Stimulated activated CD8-positive, alpha-beta memory T cell treated with anti-CD3 and anti-CD28 coated beads, Interleukin-15, amount 100 ng/mL, for 48 hours (primary cell): ENCODE data around the gene PARP3.

ENCODE experiments used
- DNase-seq, 2 donors: peaks; one replicate each; pipeline ENCODE4 v3.0.0-alpha.2; 2020; ENCODE audit warnings: low read depth in 2 of 2

Gene PARP3

DNA sequence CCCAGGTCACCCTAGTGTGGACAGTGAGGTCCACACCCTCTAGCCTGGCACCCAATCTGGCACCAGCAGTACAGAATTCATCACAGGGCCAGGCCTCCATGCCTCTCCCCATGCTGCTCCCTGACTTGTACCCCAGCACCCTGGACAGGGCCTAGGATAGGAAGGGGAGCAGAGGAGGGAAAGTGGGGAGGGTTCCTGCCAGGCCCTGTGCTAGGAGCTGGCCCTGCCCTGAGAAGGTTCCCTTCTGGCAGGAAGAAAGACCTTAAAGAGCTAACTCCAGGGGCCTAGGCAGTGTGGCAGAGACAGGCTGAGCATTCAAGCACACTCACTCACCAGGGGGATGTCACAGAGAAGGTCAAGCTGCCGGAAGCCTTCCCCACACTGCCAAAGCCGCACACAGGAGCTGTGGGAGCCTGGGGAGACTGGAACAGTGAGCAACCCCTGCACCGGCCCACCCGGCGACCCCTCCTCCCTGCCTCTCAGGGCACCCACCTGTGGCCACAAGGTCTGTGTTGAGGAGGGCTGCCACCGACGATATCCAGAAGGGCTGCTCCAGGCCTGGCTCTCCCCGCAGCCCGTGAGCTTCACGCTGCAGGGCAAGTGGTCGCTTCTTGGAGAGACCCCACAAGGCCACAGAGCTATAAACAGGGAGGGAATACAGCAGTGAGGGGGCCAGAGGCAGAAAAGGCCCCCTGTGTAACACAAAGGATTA is 7.9 kb upstream of the PARP3 start:
- no peak for DNase-seq

DNA sequence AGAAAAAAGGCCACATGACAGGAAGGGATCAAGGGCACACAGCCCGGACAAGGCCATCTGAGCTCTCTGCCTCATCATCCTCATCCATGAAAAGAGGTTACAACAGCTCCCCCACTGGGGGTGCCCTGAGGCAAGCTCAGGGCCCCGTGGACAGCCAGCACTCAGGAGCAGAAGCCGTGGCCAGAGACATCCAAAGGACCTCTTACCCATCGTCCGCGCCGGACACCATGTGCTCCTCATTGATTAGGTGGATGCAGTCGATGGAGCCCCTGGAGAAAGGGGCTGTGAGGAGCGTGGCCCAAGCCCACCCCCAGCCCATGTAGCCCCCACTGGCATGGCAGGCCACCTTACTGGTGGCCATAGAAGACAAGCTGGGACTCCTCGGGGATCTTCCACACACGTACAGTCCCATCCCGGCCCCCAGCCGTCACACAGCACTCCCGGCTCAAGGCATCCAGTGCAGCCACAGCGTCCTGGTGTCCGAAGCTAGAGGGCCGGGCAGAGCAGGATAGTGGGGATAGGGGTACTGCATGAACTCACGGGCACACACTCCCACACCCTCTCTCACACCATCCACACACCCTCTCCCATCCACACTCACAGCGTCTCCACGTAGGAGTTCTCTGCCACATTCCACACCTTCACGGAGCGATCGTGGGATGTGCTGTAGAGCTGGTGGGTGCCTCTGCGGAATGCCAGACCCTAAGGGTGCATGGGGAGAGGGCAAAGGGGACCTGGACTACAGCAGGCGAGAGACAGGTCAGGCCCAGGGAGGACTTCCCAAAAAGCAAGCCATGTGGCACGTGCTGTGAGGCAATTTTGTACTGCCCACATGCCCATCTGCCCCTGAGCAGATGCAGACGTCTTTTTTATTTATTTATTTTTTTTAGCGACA is 6.9 kb upstream of the PARP3 start:
- DNase-seq, result no peak

DNA sequence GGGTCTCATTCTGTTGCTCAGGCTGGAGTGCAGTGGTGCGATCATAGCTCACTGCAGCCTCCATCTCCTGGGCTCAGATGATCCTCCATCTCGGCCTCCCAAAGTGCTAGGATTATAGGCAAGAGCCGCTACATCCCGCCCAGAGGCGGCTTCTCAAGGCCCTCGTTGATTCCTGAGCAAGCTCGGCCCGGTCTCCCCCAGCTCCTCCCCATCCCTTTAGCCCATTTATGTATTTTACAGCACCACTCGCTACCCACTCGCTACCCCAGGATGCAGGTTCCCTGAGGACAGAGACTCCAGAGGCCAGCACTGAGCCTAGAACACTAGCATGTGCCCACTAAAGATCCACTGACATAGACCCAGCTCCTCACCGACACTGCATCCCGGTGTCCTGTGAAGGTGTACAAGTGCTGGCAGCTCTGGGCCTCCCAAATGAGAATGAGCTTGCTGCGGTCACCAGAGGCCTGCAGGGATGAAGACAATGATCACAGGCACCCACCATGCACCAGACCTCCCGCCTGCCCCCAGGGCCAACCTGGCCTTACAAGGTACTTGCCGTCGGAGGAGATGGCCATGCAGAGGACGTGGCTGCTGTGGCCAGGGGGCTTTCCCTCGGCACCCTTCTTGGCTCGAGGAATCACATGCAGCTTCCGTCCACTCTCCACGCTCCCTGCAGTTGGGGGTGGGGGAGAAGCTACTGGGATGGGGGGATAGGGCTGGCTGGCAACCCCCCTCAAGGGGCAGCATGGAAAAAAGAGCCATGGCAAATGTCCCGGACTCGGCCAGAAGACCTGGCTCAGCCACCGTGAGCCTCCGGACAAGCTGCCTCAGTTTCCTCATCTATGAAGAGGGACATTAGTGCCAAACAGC is 6.0 kb upstream of the PARP3 start:
- no peak for DNase-seq

DNA sequence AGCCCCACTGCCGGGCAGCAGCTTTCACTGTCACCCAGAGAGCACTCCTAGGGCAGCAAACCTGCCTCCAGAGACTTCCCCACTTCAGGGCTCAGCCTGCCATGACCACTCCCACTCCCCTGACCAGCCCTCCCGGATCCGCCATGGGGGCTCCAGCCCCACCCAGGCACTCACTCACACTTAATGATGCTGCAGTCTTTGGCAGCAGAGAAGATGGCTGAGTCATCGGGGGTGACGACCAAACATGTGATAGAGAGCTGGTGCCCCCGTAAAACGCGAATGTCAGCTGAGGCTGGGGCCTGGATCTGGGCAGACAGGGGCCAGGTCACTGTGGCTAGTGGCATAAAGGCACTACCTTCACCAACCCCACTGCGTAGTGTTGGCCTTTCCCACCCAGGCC is 5.1 kb upstream of the PARP3 start:
- no peak for DNase-seq

DNA sequence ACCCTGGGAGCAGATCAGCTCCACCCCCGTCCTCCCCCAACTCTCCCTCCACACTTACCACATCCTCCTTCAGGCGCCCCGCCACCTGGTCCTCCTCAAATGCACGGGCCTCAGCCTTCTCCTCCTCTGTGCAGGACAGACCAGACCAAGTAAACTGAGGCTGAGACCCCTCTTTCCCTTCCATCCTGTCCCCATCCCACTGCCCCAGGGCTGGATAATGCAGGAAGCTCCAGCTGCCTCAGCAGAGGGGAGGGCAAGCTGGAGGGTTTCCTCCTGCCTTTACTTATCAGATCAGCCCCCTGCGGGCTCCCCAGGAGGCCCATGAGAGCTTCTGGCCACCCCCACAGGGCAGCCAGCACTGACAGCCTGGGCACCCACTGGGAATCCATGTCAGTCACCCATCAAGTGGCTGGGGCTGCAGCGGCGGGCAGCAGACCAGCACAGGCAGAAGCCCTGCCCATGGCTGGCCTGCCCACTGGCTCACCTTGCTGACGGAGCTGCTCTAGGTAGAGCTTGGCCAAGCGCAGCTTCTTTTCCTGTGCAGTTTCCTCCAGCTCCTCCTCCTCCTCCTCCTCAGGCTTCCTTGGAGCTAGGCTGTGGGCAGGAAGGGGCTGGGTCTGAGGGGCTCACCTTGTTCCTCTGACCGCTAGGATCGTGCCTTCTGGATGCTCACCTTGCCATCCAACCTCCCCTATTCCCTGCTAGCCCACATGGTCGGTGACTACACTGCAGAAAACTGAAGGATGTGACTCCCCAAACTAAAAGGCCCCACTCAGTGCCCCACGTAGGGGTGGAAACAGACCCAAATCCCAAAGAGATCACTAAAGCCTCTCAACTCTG is 4.3 kb upstream of the PARP3 start:
- no peak for DNase-seq

DNA sequence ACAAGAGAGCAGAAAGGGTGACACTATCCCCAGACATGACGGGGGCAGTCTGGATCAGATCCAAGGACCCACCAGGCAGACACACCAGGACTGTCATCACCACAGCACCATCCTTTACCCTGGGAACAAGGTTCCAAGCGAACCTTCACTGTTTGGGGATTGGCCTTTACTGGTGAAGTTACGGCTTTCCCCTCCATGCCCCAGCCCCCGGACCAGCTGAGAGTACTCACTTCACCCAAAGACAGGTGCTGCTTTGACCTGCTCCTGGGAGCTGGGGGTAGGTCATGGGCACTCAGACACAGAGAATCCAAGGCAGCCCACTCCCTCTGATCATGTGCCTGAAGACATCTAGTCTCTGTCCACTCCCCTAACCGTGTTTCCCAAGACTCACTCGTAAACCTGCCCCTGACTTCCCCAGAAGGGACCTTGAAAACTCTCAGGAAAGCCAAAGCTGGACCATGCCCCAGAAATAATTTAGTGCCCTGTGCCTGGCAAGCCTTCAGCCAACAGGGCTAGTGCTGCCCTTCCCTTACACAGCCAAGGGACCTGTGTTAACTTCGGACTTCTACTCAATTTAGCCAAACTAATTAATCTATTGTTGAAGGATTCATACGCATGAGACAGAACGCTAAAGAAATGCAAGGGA is 3.3 kb upstream of the PARP3 start:
- no peak for DNase-seq

DNA sequence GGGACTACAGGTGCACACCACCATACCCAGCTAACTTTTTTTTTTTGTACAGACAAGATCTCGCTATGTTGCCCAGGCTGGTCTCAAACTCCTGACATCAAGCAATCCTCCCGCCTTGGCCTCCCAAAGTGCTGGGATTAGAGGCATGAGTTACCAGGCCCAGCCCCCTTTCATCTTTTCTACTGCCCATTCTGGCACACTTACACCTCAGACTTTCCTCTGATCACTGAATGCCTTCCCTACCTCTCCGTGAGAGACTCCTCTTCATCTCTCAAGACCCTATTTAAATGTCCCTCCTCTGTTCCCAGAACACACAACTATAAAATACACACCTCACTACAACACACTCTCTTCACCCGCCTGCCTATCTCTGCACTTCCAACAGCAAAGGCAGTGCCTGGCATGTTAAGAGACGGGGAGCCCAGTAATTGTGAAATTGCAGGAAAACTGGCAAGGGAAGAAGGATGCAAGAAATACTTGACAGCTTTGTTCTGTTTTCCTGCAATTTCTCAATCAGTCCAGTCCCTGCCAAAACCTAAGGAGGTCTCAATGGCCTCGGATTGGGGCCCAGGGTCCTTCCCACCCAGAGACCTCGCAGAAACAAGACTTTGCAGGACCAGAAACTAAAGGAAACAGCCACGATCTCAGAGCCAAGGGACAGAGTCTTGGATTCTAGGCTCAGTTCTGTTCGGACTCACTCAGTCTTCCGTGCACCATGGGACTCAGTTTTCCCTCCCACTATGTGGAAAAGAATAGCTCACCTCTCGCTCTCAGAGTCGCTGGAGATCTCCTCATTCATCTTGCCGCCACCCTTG is 1.3 kb upstream of the PARP3 start:
- DNase-seq, result no peak

DNA sequence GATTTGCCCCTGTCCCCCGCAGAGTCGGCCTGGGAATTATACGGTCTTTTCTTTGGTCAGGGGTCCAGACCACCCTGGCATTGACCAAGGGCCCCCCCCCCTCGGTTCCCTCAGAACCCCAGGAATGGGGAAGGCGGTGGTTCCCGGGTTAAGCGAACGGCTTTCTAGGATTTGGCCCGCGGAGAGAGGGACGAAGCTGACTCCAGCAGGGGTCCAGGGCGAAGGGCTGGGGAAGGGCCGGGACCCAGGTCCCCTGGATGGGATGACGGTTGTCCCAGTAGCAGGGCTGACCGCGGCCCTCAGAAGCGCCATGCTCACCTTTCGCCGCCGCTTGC is 733 bp upstream of the PARP3 start:
- no peak for DNase-seq

DNA sequence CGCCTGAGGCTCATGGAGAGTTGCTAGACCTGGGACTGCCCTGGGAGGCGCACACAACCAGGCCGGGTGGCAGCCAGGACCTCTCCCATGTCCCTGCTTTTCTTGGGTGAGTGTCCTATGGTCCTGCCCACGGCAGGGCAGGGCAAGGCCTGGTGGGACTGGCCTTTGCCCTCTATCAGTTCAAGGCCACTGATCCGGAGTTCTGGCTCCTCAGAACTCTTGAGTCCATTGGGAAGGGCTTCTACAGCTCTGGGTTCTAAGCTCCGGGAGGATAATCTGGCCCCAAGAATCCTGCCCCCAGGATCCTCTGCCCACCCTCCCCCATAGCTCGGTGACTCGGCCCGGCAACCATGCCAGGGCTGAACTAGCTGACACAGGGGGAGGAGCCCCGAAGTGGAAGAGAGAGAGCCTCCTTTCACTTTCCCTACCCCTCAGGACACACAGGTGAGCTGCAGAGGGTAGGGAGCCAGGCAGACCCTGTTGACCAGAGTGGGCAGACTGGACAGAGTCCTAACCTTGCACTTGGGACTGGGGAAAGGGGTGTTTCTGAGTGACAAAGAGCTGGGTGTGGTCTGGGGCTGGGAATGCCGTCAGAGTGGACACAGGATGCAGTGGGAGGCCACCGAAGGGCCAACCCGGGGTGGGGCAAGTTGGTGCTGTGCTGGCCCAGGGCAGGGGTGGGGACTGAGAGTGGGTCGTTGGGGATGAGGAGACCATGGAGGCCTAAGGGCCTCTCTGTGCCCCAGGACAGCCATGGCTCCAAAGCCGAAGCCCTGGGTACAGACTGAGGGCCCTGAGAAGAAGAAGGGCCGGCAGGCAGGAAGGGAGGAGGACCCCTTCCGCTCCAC is 664 bp downstream of the PARP3 start:
- peak; percentile 34 to 39 for DNase-seq

DNA sequence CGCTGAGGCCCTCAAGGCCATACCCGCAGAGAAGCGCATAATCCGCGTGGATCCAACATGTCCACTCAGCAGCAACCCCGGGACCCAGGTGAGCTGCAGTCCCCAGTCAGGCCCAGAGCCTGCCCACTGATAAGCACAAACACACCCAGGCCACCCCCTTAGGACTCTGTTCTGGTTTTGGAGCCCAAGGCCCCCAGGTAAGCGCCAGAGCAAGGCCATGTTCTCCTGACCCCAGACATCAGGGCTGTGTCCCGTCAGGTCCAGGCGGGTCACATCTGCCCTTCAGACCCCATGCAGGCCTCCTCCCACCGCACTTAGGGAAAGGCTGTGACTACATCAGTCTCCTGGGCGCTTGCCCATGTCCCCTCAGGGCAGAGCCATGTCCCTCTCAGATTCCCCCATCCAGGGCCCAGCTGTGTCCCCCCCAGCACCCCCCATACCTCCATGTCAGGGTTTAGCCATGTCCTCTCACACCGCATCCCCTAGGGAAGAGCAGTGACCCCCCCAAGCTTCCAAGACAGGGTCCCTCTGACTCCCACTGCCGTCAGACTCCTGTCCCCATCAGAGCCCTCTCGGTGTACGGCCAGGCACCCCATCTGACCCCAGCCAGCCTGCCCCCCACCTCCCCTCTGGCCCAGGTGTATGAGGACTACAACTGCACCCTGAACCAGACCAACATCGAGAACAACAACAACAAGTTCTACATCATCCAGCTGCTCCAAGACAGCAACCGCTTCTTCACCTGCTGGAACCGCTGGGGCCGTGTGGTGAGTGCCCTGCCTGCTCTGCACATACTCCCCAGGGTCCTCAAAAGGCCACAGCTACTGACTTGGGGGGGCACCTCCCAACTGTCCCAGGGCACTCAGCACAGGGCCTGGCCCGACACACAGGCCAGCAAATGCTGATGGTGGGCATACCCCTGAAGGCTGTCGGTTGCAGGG is 1.6 kb downstream of the PARP3 start:
- no peak for DNase-seq

DNA sequence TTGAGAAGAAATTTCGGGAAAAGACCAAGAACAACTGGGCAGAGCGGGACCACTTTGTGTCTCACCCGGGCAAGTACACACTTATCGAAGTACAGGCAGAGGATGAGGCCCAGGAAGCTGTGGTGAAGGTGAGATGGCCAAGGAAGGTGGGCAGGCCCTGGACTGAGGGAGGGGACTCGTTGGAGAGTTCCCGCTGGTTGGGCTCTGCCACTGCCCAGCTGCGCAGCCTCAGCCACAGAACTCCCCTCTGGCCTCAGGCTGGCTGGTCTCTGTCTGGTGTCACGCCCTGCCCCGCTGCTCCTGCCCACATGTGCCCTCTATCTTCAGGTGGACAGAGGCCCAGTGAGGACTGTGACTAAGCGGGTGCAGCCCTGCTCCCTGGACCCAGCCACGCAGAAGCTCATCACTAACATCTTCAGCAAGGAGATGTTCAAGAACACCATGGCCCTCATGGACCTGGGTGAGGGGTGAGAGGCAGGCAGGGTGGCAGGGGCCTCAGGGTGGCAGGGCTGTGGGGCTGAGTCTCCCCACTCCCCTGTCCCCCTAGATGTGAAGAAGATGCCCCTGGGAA is 2.4 kb downstream of the PARP3 start:
- no peak for DNase-seq

DNA sequence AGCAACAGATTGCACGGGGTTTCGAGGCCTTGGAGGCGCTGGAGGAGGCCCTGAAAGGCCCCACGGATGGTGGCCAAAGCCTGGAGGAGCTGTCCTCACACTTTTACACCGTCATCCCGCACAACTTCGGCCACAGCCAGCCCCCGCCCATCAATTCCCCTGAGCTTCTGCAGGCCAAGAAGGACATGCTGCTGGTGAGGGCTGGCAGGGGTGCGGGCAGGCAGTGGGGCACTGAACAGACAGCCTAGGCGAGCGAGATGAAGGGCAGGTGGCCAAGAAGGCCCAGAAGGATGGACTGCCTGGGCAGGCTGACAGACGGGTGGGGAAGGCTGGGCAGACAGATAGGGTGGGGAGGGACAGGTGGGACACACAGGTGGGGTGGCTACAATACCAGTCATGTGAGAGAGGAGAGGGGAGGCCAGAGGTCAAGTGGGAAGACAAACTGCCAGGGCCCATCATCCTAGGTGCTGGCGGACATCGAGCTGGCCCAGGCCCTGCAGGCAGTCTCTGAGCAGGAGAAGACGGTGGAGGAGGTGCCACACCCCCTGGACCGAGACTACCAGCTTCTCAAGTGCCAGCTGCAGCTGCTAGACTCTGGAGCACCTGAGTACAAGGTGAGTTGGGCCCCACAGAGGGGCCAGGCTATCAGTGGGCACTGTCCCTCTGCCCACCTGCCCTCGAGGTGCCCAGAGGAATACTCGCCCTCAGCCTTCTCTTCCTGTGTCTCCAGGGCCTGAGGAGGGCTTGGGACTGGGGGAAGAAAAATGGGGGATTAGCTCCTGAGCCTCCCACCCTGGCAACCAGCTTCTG is 3.1 kb downstream of the PARP3 start:
- no peak for DNase-seq

DNA sequence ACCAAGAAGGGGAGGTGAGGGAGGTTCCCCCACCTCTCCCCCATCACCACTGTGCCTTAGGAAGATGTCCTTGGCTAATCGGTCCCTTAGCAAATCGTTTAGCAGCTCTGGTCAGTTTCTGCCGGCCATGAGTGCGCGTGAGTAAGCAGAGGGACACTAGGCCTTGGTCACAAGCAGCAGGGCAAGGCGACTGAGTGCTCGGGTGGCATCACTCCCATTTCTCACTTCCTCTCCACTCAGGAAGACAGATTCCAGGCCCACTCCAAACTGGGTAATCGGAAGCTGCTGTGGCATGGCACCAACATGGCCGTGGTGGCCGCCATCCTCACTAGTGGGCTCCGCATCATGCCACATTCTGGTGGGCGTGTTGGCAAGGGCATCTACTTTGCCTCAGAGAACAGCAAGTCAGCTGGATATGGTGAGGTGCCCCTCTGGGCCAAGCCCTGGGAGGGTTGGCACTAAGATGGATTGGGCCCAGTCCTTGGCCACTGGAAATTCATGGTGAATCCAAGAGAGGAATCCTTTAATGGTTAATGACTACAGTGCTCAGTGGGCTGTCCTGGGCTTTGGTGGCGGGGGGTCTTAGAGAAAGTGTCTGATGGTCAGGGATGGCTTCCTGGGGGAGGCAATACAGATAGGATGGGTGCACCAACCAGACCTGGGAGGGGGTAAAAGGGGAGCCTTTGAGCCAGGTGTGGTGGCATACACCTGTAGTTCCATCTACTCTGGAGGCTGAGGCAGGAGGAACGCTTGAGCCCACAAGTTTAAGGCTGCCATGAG is 4.0 kb downstream of the PARP3 start:
- DNase-seq, result no peak

DNA sequence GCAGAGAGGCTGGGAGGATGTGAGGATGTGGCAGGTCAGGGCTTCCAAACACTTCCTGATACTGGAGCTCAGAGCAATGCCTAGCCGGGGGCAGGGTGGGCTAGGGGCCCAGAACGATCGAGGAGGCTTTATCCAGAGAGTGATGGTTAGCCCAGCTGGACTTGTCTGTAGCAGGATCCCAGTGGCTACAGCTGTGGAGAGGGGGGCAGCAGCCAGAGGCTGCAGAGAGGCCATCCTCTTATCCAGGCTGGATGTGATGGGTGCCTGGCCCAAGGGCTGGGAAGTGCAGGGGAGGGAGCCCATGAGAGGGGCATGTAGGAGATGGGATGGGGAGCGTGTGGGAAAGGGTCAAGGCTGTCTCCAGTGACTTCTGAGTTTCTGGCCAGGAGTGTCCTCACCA is 4.6 kb downstream of the PARP3 start:
- DNase-seq, result no peak

DNA sequence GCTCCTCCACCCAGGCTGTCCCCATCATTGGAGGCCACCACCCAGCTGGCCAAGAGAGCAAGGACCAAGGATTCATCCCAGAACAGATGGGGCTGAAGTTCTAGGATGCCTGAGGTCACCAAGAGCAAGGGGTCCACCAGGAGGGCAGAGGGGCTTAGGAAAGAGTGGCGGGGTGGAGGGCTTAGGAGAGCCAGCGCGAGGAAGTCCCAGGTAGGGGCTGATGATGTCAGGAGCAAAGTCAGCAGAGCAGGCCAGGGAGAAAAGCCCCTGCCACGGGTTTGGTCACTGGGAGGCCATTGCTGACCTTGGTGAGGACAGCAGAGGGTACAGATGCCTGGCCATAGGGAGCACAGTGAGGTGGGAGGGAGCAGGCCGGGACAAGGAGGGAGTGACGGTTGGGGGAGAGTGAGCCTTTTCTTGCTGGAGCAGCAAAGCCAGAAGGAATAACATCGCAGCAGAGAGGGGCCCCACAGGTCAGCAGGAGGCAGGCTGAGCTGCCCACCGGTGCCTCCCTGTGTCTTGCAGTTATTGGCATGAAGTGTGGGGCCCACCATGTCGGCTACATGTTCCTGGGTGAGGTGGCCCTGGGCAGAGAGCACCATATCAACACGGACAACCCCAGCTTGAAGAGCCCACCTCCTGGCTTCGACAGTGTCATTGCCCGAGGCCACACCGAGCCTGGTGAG is 5.2 kb downstream of the PARP3 start:
- DNase-seq, result no peak
